Endodermal cell (in vitro differentiated cells): ENCODE results near the gene RGS5. TPM values are rescaled to one million over a fixed set of nuclear protein-coding genes. Genes with fewer than 3 reads are reported as not detected.

Experiments
- DNase-seq: peaks from one replicate; pipeline ENCODE4 v3.0.0-alpha.2; 2017
- H3K27ac ChIP-seq: 2 replicates; pipeline ENCODE4 v1.5.1; 2013; ENCODE audit warnings: mild to moderate bottlenecking, low read depth, low read length, moderate library complexity
- H3K27me3 ChIP-seq: 2 replicates; pipeline ENCODE4 v1.6.1; 2013; ENCODE audit warnings: mild to moderate bottlenecking, low read length, moderate library complexity; ENCODE audit not compliant: insufficient read depth, control insufficient read depth, poor library complexity, severe bottlenecking
- H3K36me3 ChIP-seq: 2 replicates; pipeline ENCODE4 v1.7.0; 2013; ENCODE audit warnings: mild to moderate bottlenecking, low read length, moderate library complexity; ENCODE audit not compliant: control insufficient read depth, insufficient read depth
- H3K4me1 ChIP-seq: one replicate; pipeline ENCODE4 v1.7.0; 2013; ENCODE audit warnings: low read length; ENCODE audit not compliant: control insufficient read depth, insufficient read depth
- H3K4me3 ChIP-seq: 2 replicates; pipeline ENCODE4 v1.5.1; 2013; ENCODE audit warnings: mild to moderate bottlenecking, low read length, moderate library complexity
- H3K9ac ChIP-seq: 2 replicates; pipeline ENCODE4 v1.6.1; 2013; ENCODE audit warnings: mild to moderate bottlenecking, low read length, moderate library complexity; ENCODE audit not compliant: poor library complexity, severe bottlenecking; ENCODE audit errors: extremely low read depth
- H3K9me3 ChIP-seq: 2 replicates; pipeline ENCODE4 v1.6.1; 2013; ENCODE audit warnings: mild to moderate bottlenecking, low read length, moderate library complexity; ENCODE audit not compliant: control insufficient read depth
- H3K27ac Mint-ChIP-seq: 2 replicates; pipeline ENCODE4 v1.8.0; 2020; ENCODE audit warnings: mixed read lengths
- H3K27me3 Mint-ChIP-seq: 2 replicates; pipeline ENCODE4 v1.8.0; 2021; ENCODE audit warnings: mild to moderate bottlenecking, mixed read lengths; ENCODE audit not compliant: insufficient read depth
- H3K36me3 Mint-ChIP-seq: 2 replicates; pipeline ENCODE4 v1.8.0; 2020; ENCODE audit warnings: low read depth, mixed read lengths
- H3K4me1 Mint-ChIP-seq: 2 replicates; pipeline ENCODE4 v1.8.0; 2020; ENCODE audit warnings: mixed read lengths
- H3K4me3 Mint-ChIP-seq: 2 replicates; pipeline ENCODE4 v1.8.0; 2020; ENCODE audit warnings: mild to moderate bottlenecking, moderate library complexity, mixed read lengths
- H3K9me3 Mint-ChIP-seq: 2 replicates; pipeline ENCODE4 v1.8.0; 2020; ENCODE audit warnings: mild to moderate bottlenecking, mixed read lengths
- CTCF ChIP-seq: fragments of 200-600 bp; sonication (generic); conservative IDR thresholded peaks from 2 replicates; pipeline ENCODE4 v1.5.0; 2021; ENCODE audit warnings: antibody characterized with exemption, mild to moderate bottlenecking
- WGBS, 2 experiments: methylation state at CpG; one replicate each; pipeline versions ENCODE4 v1.1.5 to v1.1.7; 2013; ENCODE audit warnings: missing lambda C conversion rate in 2 of 2, mixed read lengths in 1 of 2; ENCODE audit not compliant: insufficient coverage in 1 of 2, insufficient read length in 1 of 2; 5-methylcytosine and 5-hydroxymethylcytosine counted together
- total RNA-seq, 2 donors: library from RNA; stranded (reverse); fragmentation: NEBNext Ultra II Directional in 1 of 2; extraction: Animal tissue kit (Norgen Biotek cat#: 25700) in 1 of 2; gene quantifications; 2 replicates in 1 of 2; 3 replicates in 1 of 2; pipeline ENCODE4 v1.2.1, GENCODE V29; 2021

The RGS5 gene
- total RNA-seq, 2 donors from 2014 or later, result 48.4 to 88.9 TPM

DNA sequence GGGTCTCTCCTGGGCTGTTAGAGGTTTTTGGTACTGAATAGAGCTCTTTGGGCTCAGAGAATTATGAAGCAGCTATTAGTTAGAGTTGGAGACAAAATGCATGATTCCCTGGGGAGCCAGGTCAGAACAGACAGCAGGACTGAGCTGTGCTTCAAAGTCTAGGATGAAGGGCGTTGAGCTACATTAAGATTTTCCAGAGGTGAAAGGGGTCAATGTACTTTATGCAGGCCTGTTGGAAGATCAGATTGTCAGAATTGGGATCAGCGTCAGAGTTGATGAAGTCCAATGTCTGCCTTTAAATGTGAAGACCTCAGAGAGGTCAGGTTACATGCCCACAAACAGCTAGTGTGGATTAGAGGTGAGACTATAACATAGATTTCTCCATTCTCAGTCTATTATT, 53.8 kb downstream of the RGS5 start:
- Mint-ChIP-seq H3K4me1 (peaks cover 2% of the 10 kb centered on the region), H3K9me3 (no peaks in the 10 kb centered on the region), H3K27me3 (no peaks in the 10 kb centered on the region), H3K36me3 (peaks cover 16% of the 10 kb centered on the region), H3K4me3 (no peak overlapping the region), H3K27ac (no peak overlapping the region)
- TF ChIP-seq CTCF, result no peak
- 94% methylated on average over 2 of the region's 2 CpGs for WGBS, 2 experiments
- Histone ChIP-seq H3K9ac (no peak overlapping the region), H3K27ac (no peak overlapping the region), H3K4me1 (no peaks in the 10 kb centered on the region), H3K9me3 (no peaks in the 10 kb centered on the region), H3K36me3 (peaks cover 78% of the 10 kb centered on the region), H3K27me3 (no peaks in the 10 kb centered on the region), H3K4me3 (no peak overlapping the region)
- no peak for DNase-seq

- Histone ChIP-seq H3K36me3 (peaks cover 63% of the 10 kb centered on the region), H3K27ac (no peak overlapping the region), H3K4me3 (no peak overlapping the region), H3K4me1 (peaks cover under 1% of the 10 kb centered on the region), H3K9me3 (no peaks in the 10 kb centered on the region), H3K9ac (no peak overlapping the region), H3K27me3 (no peaks in the 10 kb centered on the region)
- Mint-ChIP-seq H3K4me3 (no peak overlapping the region), H3K36me3 (peaks cover 11% of the 10 kb centered on the region), H3K27ac (no peak overlapping the region), H3K27me3 (no peaks in the 10 kb centered on the region), H3K9me3 (no peaks in the 10 kb centered on the region), H3K4me1 (peaks cover 2% of the 10 kb centered on the region)
- no peak for TF ChIP-seq CTCF
- no peak for DNase-seq
- 96 to 97% methylated on average over 2 to 3 of the region's 3 CpGs for WGBS, 2 experiments
Measured at GRCh38 chr1:163147019-163147418, 55.7 kb downstream of the RGS5 start.

- no peak overlapping the region for H3K4me3 ChIP-seq
- TF ChIP-seq CTCF, result no peak
- no peak overlapping the region for H3K9ac ChIP-seq
- no peak for DNase-seq
- no peaks in the 10 kb centered on the region for H3K9me3 ChIP-seq
- no peak overlapping the region for H3K27ac Mint-ChIP-seq
- no peaks in the 10 kb centered on the region for H3K27me3 Mint-ChIP-seq
- peaks cover 10% of the 10 kb centered on the region for H3K4me1 ChIP-seq
- no peaks in the 10 kb centered on the region for H3K36me3 Mint-ChIP-seq
- no peak overlapping the region for H3K27ac ChIP-seq
- WGBS, 2 experiments, result 100% methylated on average over 1 of the region's 1 CpG; no CpG with 5 or more reads in 1 of the 2 experiments
- no peaks in the 10 kb centered on the region for H3K27me3 ChIP-seq
- no peak overlapping the region for H3K4me3 Mint-ChIP-seq
- no peaks in the 10 kb centered on the region for H3K9me3 Mint-ChIP-seq
- peaks cover 13% of the 10 kb centered on the region for H3K4me1 Mint-ChIP-seq
- H3K36me3 ChIP-seq, result peaks cover 47% of the 10 kb centered on the region
Measured at GRCh38 chr1:163145435-163145834, 57.3 kb downstream of the RGS5 start.
